Stimulated activated CD4-positive, alpha-beta T cell treated with anti-CD3 and anti-CD28 coated beads, Interleukin-4, amount 100 ng/mL, for 4 hours (primary cell): ENCODE data around the gene SLC18B1.
"Not testable (repeated sequence)": the region's sequence is repeated elsewhere in the genome, so short reads cannot be mapped to it uniquely, and the experiment has no call there.

Experiments used
- DNase-seq, 2 experiments: peaks; one replicate each; pipeline ENCODE4 v3.0.0-alpha.2; 2020

SLC18B1 gene

GRCh38 chr6:132798869-132799538 is 567 bp upstream of the SLC18B1 start:
- DNase-seq: peak; percentile 61 to 73

- no peak for DNase-seq
These were observed 3.0 kb downstream of the SLC18B1 start for GRCh38 chr6:132795461-132795860.

DNA sequence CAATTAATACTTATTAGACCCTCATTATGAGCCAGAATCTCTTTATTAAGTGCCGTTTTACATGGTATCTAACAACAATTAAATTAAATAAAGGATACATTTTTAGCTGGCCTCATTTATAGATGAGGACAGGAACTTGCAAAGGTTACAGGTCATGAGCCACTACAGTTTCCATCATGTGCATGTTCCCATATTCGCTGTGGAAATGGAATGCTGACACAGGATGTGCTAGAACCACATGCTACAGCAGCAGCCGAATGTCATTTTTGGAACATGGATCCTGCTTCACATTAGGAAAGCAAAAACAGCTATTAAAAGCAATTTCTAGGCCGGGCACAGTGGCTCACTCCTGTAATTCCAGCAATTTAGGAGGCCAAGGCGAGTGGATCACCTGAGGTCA is 5.9 kb downstream of the SLC18B1 start:
- DNase-seq: no peak

GRCh38 chr6:132790450-132790849 is 8.0 kb downstream of the SLC18B1 start:
- DNase-seq: no peak

GRCh38 chr6:132789396-132789776 is 9.1 kb downstream of the SLC18B1 start:
- no peak for DNase-seq

- DNase-seq: no peak
These were observed 9.6 kb downstream of the SLC18B1 start for GRCh38 chr6:132788658-132789395.

DNA sequence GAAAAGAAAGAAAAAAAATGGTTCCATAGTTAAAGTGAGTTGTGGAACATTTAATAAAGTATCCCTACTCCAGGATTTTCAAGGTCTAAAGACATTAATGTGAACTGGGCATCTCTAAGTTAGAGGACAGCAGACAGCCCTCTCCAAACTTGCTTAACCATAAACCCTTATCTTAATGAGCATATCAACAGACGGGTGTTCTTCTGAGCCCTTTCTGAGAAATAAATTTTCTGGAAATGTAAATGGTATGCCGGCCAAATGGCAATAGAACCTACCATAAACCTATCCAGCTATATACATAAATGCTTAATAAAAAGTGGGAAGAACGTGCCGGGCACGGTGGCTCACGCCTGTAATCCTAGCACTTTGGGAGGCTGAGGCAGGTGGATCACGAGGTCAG is 12.5 kb downstream of the SLC18B1 start:
- DNase-seq: no peak

- DNase-seq: no peak
These were observed 17.6 kb downstream of the SLC18B1 start for GRCh38 chr6:132780770-132781371.

GRCh38 chr6:132777881-132778280 is 20.6 kb downstream of the SLC18B1 start:
- not testable (repeated sequence) for DNase-seq

GRCh38 chr6:132768051-132768517 is 30.4 kb downstream of the SLC18B1 start:
- no peak for DNase-seq

DNA sequence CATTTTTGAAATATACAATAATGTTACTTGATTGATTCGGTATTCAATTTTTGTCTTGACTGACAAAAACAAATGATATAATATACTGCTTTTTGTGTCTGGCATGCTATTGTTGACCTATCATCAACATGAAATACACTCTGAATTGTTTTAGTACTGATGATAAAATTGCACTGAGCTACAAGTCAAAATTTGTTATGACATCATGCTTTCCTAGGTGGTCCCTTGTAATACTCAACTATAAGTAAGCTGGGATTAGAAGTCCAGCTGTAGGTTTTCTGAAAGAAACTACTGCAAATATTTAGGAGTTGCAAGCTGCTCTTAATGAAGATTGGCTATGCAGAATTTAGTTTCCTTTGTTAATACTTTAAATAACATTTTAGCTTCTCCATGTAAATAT is 32.9 kb downstream of the SLC18B1 start:
- no peak for DNase-seq

DNA sequence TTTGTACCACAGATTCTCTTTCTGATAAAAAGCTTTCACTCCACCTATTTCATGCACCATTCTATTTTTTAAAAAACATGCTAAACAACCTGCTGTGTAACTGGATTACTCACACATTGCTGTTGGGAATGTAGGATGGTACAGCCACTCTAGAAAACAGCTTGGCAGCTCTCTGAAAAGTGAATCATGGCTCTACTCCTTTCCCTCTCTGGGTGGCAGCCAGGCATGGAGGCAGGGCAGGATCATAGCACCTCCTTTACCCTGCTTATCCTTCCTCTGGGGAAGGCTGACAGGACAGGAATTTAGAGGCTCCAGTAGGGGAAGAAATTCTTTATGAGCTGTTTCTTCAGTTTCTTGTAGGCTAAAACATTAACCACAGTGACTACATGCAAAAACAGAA is 34.1 kb downstream of the SLC18B1 start:
- no peak for DNase-seq

DNA sequence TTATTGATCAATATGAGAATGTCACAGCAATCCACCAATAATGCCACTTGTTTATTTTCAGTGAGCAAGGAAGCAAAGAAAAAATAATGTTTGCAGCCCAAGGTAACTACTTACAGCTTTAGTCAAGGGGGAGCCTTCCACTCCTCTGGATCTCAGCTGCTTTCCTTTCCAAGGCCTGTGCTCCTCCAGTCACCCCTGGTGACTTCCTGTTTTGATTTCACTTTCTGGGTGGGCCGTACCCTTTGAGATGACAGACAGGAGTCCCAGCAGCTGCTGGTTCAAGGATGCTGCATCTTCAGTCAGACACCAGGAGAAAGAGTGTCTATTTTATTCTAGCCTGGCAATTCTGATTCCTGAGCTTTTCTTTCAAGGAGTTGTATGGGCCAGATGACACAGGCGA is 35.2 kb downstream of the SLC18B1 start:
- DNase-seq: peak in 1 of 2 experiments; percentile 43

DNA sequence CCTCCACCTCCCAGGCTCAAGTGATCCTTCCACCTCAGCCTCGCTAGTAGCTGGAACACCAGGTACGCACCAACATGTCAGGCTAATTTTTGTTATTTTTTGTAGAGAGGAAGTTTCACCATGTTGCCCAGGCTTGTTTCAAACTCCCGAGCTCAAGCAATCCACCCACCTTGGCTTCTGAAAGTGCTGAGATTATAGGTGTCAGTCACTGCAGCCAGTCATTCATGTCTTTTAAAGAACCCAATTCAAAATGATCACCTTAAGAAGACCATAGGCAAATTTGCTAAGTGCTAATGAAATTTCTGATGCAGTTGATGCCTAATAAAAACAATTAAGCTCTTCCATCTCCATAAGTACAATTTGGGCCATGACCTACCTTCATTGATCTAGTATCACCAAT is 38.2 kb downstream of the SLC18B1 start:
- no peak for DNase-seq

- no peak for DNase-seq
These were observed 39.7 kb downstream of the SLC18B1 start for GRCh38 chr6:132758689-132759088.

- no peak for DNase-seq
These were observed 46.2 kb downstream of the SLC18B1 start for GRCh38 chr6:132752255-132752654.

DNA sequence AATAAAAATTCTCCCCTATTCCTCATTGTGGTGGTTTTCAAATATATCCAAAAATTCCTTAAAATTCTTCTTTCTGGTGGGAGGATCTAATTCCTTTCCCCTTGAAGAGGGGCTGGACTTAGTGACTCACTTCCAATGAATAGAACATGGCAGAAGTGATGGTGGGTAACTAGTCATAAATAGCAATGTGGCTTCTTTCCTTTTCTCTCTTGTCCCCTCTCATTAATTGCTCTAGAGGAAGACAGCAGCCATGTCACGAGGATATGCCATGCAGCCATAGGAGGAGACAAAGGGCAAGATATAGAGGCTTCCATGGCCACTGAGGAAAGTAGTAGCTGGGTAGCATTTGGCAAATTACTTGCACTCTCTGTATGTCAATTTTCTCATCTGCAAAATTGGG is 46.6 kb downstream of the SLC18B1 start:
- DNase-seq: no peak

- no peak for DNase-seq
These were observed 47.1 kb downstream of the SLC18B1 start for GRCh38 chr6:132751306-132751705.

DNA sequence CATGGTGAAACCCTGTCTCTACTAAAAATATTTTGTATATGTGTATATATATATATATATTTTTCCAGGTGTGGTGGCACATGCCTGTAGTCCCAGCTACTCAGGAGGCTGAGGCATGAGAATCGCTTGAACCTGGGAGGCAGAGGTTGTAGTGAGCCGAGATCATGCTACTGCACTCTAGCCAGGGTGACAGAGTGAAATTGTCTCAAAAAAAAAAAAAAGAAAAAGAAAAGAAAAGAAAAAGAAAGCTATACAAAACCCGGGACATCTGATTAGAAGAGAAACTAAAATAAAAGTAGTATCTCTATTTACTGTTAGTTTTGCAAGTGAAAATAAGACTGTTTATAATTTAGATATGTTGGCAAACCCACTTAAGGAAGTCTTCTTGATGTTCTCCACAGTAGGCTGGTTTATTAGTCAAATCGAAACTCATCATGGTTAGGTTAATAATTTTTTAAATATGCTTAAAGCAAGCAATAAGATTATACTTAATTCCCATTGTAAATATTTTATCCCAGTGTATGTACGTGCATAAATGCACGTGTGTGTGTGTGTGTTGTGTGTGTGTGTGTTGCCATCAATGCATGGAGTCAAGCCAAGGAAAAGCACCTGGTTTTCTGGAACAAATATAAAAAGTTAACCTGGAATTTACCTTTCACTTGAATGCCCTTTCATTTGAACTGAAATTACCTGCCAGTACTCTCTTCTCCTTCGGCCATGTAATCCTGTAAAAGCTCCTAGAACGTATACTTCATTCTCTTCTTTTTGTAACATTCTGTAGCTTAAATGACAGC is 47.8 kb downstream of the SLC18B1 start:
- DNase-seq: no peak

GRCh38 chr6:132749111-132749510 is 49.3 kb downstream of the SLC18B1 start:
- no peak for DNase-seq

DNA sequence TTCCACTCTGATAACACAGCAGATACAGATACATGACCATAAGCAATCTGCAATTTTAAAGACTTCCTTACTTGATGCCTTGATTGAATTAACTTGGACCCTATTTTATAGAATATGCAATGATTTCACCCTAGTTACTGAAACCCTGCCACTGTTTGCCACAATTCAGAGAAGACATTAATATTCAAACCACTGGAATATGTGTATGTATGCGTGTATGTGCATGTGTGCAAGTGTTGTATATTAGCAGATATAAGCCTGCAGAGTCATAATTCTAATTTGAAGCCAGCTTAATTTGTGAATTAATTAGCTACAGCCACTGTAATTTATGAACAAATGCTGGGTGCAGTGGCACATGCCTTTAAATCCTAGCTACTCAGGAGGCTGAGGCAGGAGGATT is 50.0 kb downstream of the SLC18B1 start:
- DNase-seq: no peak

DNA sequence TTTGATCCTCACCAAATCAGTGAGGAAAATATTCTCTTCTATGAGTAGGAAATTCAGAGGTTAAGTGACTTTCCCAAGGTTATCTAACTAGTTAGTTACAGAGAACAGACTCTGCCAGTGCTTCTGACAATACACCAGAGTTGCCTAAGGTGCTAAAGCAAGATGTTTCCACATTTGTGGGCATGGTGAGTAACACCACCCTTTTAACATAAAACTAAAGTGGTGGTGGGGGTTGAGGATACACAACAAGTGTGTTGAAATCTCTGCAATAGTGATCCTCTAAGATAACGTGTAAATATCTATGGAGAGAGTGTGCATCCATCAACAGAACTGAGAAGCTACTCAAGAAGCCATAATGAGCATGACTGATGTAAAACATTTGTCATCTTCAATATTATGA is 52.4 kb downstream of the SLC18B1 start:
- DNase-seq: no peak

DNA sequence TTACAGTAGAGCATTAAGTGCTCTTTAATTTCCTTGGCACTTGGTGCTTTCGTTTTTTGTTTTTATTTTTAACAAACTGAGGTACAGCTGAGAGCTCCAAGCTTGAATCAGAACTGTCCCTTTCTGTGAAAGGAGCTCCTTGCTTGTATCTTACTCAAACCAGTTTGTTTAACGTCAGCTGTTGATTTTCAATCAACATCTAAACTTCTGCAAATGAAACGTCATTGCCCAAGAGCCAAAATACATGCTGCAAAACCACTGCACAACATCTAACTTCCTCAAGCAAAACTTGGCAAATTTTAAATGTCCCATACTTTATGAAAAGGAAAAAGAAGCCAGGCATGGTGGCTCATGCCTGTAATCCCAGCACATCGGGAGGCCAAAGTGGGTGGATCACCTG is 55.9 kb downstream of the SLC18B1 start:
- DNase-seq: no peak
